ENCODE results near the gene TMPO.
A peak's percentile ranks its signal among the peaks of the same experiment; 100 is the strongest.

TMPO gene

DNA sequence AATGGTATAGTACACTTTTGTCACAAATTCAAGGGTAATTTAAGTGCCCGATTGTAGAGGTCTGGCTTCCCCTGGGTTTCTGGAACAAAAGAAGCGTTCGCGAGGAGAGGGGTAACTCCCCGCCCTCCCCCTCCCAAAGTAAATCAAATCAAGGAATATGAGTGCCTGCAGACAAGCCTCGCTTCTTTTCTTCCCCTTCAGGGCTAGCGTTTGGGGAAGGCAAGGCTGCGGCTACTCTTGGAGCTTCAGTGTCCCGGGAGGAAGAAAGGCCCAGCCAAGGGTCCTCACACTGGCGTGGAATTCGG, 456 bp upstream of the TMPO start:
- TF ChIP-seq, protein P1, sequence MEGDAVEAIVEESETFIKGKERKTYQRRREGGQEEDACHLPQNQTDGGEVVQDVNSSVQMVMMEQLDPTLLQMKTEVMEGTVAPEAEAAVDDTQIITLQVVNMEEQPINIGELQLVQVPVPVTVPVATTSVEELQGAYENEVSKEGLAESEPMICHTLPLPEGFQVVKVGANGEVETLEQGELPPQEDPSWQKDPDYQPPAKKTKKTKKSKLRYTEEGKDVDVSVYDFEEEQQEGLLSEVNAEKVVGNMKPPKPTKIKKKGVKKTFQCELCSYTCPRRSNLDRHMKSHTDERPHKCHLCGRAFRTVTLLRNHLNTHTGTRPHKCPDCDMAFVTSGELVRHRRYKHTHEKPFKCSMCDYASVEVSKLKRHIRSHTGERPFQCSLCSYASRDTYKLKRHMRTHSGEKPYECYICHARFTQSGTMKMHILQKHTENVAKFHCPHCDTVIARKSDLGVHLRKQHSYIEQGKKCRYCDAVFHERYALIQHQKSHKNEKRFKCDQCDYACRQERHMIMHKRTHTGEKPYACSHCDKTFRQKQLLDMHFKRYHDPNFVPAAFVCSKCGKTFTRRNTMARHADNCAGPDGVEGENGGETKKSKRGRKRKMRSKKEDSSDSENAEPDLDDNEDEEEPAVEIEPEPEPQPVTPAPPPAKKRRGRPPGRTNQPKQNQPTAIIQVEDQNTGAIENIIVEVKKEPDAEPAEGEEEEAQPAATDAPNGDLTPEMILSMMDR (IDR thresholded peaks at IDR 0.05; ENCODE audit: borderline replicate concordance, insufficient read depth, low read depth, low read length): no peak
- H3K4me3 ChIP-seq (ENCODE audit: low read depth, low read length): peak overlapping the region; percentile 97

DNA sequence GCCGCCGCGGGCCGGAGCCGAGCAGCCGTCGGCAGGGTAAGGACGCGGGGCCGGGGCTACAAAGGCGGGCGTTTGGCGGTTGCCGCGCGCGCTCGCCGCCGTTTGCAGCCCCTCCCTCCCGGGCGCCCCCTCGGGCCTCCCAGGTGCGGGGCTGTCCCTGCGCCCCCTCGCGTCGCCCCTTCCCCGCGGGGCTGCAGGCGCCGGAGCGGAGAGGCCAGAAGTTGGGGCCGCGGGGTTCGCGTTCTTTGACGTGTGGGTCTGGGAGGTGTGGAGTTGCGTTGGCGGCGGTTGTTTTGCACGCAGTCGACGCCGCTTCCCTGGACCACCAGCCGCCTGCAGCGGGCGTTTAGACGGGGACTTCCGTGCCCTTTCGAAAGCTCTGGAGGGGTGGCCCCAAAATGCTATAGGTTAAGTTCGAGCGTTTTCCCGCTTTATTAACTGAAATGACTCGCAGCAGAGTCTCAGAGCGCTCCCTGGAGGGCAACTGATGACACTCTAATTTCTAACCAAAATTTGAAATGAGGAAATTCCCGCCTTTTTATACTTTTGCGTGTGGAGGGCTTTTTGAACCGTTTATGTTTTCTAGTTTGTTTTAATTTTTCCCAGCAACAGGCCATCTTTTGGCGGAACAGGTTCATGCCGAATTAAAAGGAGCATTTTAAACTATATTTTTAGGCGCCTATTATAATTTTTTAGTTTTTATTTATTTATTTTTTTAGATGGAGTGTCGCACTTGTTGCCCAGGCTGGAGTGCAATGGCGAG, 902 bp downstream of the TMPO start:
- TF ChIP-seq, protein P1 (IDR thresholded peaks at IDR 0.05; ENCODE audit: borderline replicate concordance, insufficient read depth, low read depth, low read length): peak; percentile 50; the same call in 1 of the 2 replicates

DNA sequence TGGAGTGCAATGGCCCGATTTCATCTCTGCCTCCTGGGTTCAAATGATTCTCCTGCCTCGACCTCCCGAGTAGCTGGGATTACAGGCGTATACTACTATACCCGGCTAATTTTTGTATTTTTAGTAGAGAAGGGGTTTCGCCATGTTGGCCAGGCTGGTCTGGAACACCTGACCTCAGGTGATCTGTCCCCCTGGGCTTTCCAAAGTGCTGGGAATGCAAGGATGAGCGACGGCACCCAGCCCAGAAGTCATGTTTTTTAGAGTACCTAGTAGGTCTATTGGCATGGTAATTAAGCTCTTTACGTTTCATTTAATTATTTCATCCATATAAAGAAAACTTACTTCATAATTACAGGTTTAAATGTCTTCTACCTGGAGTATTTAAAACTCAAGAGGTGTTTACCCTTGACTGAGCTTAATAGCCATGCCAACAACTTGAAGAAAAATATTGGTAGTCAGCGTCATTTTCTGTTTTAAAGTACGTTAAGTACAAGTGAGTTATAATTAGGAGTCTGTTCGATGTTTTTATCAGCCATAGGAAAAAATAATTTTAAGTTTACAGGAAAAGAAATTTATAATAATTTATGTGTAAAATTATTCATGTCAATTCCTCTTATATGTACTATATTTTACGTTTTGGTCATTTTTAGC, 4.0 kb downstream of the TMPO start:
- H3K4me3 ChIP-seq (ENCODE audit: low read depth, low read length): no peak overlapping the region
- TF ChIP-seq, protein P1 (IDR thresholded peaks at IDR 0.05; ENCODE audit: borderline replicate concordance, insufficient read depth, low read depth, low read length): no peak

More for the DNA sequence above, 902 bp downstream of the TMPO start:
- H3K4me3 ChIP-seq (ENCODE audit: low read depth, low read length): peak overlapping the region; percentile 97

DNA sequence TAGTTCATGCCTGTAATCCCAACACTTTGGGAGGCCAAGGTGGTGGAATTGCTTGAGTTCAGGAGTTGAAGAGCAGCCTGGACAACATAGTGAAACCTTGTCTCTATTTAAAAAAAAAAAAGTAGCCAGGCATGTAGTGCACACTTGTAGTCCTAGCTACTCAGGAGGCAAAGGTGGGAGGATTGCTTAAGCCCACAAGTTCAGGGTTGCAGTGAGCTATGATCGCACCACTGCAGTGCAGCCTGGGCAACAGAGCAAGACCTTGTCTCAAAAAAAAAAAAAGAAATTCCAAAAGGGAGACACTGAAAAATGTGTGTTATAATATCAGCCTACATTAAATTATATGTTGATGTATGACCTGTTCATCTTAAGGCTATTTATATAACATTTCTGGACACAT, 14.7 kb downstream of the TMPO start:
- H3K4me3 ChIP-seq (ENCODE audit: low read depth, low read length): no peak overlapping the region
- TF ChIP-seq, protein P1 (IDR thresholded peaks at IDR 0.05; ENCODE audit: borderline replicate concordance, insufficient read depth, low read depth, low read length): no peak

DNA sequence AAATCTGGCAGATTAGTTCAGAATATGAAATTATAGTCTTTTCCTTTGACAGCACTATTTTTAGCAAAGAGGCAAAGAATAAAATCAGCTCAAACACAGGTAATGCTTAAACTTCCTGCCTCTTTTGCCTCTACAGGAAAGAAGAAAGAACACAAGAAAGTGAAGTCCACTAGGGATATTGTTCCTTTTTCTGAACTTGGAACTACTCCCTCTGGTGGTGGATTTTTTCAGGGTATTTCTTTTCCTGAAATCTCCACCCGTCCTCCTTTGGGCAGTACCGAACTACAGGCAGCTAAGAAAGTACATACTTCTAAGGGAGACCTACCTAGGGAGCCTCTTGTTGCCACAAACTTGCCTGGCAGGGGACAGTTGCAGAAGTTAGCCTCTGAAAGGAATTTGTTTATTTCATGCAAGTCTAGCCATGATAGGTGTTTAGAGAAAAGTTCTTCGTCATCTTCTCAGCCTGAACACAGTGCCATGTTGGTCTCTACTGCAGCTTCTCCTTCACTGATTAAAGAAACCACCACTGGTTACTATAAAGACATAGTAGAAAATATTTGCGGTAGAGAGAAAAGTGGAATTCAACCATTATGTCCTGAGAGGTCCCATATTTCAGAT, 17.4 kb downstream of the TMPO start:
- TF ChIP-seq, protein P1 (IDR thresholded peaks at IDR 0.05; ENCODE audit: borderline replicate concordance, insufficient read depth, low read depth, low read length): peak; percentile 17; the same call in 1 of the 2 replicates

DNA sequence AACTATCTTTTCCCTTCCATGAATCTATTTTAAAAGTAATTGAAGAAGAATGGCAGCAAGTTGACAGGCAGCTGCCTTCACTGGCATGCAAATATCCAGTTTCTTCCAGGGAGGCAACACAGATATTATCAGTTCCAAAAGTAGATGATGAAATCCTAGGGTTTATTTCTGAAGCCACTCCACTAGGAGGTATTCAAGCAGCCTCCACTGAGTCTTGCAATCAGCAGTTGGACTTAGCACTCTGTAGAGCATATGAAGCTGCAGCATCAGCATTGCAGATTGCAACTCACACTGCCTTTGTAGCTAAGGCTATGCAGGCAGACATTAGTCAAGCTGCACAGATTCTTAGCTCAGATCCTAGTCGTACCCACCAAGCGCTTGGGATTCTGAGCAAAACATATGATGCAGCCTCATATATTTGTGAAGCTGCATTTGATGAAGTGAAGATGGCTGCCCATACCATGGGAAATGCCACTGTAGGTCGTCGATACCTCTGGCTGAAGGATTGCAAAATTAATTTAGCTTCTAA, 18.4 kb downstream of the TMPO start:
- TF ChIP-seq, protein P1 (IDR thresholded peaks at IDR 0.05; ENCODE audit: borderline replicate concordance, insufficient read depth, low read depth, low read length): no peak
- no peak overlapping the region for H3K4me3 ChIP-seq (ENCODE audit: low read depth, low read length)

More for the DNA sequence above, 17.4 kb downstream of the TMPO start:
- H3K4me3 ChIP-seq (ENCODE audit: low read depth, low read length): no peak overlapping the region
